Measurements from ENCODE around the gene TUBA4B.
A peak's percentile ranks its signal among the peaks of the same experiment; 100 is the strongest.

The TUBA4B gene

DNA sequence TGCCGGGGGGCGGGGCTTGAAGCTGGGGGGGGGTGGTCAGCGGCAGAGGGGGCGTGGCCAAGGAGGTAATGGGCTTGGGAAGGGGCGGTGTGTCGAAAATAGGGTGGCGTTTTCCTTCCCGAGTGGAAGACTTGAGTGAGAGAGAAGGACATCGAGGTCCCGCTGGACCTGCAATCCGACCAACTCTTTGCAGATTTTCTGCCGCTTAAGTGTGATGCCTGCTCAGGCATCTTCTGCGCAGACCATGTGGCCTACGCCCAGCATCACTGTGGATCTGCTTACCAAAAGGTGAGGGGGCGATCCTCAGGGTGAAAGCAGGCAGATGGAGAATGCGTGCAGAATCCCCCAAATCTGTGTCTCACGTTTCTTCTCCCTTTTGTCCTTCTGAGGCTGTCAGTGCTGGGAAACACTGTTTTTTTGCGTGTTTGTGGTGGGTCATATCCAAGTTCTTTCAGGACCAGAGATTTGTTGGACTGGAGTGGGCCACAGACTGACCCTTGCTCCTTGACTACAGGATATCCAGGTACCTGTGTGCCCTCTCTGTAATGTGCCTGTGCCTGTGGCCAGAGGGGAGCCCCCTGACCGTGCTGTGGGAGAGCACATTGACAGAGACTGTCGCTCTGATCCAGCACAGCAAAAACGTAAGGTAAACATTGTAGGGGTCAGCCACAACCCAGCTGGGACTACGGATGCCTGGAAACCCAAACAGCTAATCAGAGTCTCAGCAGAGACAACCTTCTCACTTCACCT, 45.7 kb upstream of the TUBA4B start:
- no peak for DNase-seq
- peaks cover 0 to 25% (median 4%) of the 10 kb centered on the region in 4 experiments for H3K36me3 ChIP-seq (ENCODE audit: control insufficient read depth in 4 of 4, insufficient read depth in 4 of 4, low read length in 3 of 4)
- H3K27me3 ChIP-seq (replicated peaks in 2 of 5; ENCODE audit: control insufficient read depth in 4 of 5, insufficient read depth in 5 of 5, low read length in 4 of 5) = no peaks in the 10 kb centered on the region
- CTCF ChIA-PET = interaction anchor here (0.6 to 17.2 kb wide), 11 partner anchors 11 to 88 kb away, joined by 3 to 238 read pairs (median 4); partner anchors contain the start of genes ABCB6, CNPPD1, NHEJ1 and SLC23A3
- peak overlapping the region; percentile 34 to 89 for H3K27ac ChIP-seq (ENCODE audit: insufficient read depth in 1 of 2, low read depth in 1 of 2, low read length in 2 of 2, poor library complexity in 1 of 2, severe bottlenecking in 2 of 2)
- H3K9me3 ChIP-seq (ENCODE audit: control extremely low read depth in 1 of 5, control insufficient read depth in 4 of 5, insufficient read depth in 2 of 5, low read depth in 1 of 5, low read length in 4 of 5) = no peaks in the 10 kb centered on the region
- POLR2A ChIA-PET = interaction anchor here (1.3 to 1.8 kb wide), 2 partner anchors 22 to 36 kb away, joined by 4 to 6 read pairs; partner anchors contain the start of genes ANKZF1 and ATG9A
- peaks cover 23 to 52% (median 51%) of the 10 kb centered on the region in 4 experiments for H3K4me1 ChIP-seq (ENCODE audit: control extremely low read depth in 1 of 4, control insufficient read depth in 4 of 4, insufficient read depth in 4 of 4, low read length in 3 of 4)
- 25% methylated on average over 17 of the region's 22 CpGs for WGBS (ENCODE audit: insufficient coverage)
- peak overlapping the region in 6 of 7 experiments; percentile 61 to 90 (median 76) for H3K4me3 ChIP-seq (ENCODE audit: control insufficient read depth in 1 of 7, extremely low read depth in 1 of 7, insufficient read depth in 4 of 7, low read depth in 2 of 7, low read length in 6 of 7)

DNA sequence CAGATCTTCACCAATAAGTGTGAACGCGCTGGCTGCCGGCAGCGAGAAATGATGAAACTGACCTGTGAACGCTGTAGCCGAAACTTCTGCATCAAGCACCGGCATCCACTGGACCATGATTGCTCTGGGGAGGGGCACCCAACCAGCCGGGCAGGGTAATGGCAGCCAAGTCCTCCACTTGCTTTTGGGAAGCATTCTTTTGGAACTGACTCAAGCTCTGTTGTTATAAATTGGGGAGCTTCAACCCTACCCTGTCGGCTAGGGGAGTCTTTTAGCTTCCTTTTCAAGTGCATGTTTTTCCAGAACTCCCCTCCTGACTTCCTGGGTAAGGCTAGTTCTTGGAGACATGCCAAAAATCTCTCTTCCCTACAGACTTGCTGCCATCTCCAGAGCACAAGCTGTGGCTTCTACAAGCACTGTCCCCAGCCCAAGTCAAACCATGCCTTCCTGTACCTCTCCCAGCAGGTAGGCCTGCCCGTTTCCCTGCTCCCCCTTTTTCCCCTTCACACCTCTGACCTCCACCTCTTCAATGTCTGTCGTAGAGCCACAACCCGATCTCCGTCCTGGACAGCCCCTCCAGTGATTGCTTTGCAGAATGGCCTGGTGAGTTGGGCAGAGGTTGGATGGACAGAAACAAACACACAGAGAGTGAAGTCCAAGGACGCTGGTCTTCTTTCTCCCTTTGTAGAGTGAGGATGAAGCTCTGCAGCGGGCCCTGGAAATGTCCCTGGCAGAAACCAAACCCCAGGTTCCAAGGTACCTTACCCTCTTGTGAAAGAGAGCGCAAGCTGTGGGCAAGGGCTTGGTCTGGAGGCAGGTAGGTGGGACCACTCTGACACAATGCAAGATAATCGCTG, 44.9 kb upstream of the TUBA4B start:
- no peak for DNase-seq
- WGBS (ENCODE audit: insufficient coverage) = 81% methylated on average over 11 of the region's 17 CpGs
- POLR2A ChIA-PET = no interaction called here
- no peaks in the 10 kb centered on the region for H3K27me3 ChIP-seq (replicated peaks in 2 of 5; ENCODE audit: control insufficient read depth in 4 of 5, insufficient read depth in 5 of 5, low read length in 4 of 5)
- peak overlapping the region in 1 of 2 experiments; percentile 69 for H3K27ac ChIP-seq (ENCODE audit: insufficient read depth in 1 of 2, low read depth in 1 of 2, low read length in 2 of 2, poor library complexity in 1 of 2, severe bottlenecking in 2 of 2)
- H3K4me3 ChIP-seq (ENCODE audit: control insufficient read depth in 1 of 7, extremely low read depth in 1 of 7, insufficient read depth in 4 of 7, low read depth in 2 of 7, low read length in 6 of 7) = peak overlapping the region in 6 of 7 experiments; percentile 33 to 90 (median 76)
- H3K4me1 ChIP-seq (ENCODE audit: control extremely low read depth in 1 of 4, control insufficient read depth in 4 of 4, insufficient read depth in 4 of 4, low read length in 3 of 4) = peaks cover 23 to 52% (median 51%) of the 10 kb centered on the region in 4 experiments
- peaks cover 2 to 25% (median 6%) of the 10 kb centered on the region in 4 experiments for H3K36me3 ChIP-seq (ENCODE audit: control insufficient read depth in 4 of 4, insufficient read depth in 4 of 4, low read length in 3 of 4)
- CTCF ChIA-PET = interaction anchor here (0.9 to 17.2 kb wide), 11 partner anchors 9 to 87 kb away, joined by 3 to 238 read pairs (median 4); partner anchors contain the start of genes ABCB6, CNPPD1, NHEJ1 and SLC23A3
- H3K9me3 ChIP-seq (ENCODE audit: control extremely low read depth in 1 of 5, control insufficient read depth in 4 of 5, insufficient read depth in 2 of 5, low read depth in 1 of 5, low read length in 4 of 5) = no peaks in the 10 kb centered on the region

DNA sequence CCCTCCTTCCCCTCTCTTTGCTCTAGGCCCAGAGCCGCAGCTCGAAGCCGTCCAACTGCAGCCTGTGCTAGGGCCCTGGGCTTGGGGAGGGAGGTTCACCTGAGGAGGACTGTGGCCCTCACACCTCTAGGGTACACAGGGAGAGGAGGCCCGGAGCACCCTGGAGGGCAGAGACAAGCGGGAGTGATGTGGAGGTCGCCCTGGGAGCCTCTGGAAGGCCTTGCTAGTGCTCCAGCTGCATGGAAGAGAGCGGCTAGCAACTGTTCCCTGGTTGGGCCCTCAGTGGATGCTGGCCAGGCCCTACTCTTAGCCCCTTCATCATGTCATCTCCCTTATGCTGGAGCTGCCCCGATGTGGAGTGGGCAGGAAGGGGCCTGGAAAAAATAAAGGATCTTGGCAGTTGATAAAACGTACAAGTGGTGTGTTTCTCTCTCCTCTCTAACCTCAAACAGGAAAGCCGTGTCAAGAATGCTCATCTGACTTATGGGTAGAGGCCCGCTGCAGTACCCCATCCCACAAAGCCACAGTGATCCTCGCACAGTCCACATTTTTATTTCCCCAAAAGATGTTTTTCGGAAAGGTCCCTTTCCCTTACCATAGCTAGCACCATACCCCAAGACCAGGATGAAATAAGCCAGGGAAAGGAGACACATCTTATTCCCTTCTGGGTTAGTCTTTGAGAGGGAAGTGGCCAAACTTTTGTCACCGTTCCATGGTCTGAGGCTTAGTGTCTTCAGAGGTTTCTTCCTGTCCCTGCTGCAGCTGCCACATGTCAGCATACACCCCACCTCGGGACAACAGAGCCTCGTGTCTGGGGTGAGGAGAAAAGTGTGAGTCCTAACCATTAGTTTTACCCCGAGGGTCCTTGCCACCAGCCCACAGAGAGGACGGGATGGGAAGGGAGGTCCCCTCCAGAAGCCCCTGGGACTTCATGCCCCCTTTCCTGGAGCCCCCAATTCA, 43.5 kb upstream of the TUBA4B start:
- H3K4me3 ChIP-seq (ENCODE audit: control insufficient read depth in 1 of 7, extremely low read depth in 1 of 7, insufficient read depth in 4 of 7, low read depth in 2 of 7, low read length in 6 of 7) = peak overlapping the region in 3 of 7 experiments; percentile 31 to 53 (median 32)
- POLR2A ChIA-PET = interaction anchor here (0.6 kb wide), 1 partner anchor 38 kb away, joined by 3 read pairs; no protein-coding TSS in a partner anchor
- peak; percentile 28 to 64 (median 43) for DNase-seq
- peak overlapping the region; percentile 62 to 69 for H3K27ac ChIP-seq (ENCODE audit: insufficient read depth in 1 of 2, low read depth in 1 of 2, low read length in 2 of 2, poor library complexity in 1 of 2, severe bottlenecking in 2 of 2)
- peaks cover 2 to 25% (median 14%) of the 10 kb centered on the region in 4 experiments for H3K36me3 ChIP-seq (ENCODE audit: control insufficient read depth in 4 of 4, insufficient read depth in 4 of 4, low read length in 3 of 4)
- CTCF ChIA-PET = interaction anchor here (0.8 to 17.2 kb wide), 7 partner anchors 8 to 51 kb away, joined by 3 to 238 read pairs (median 12); partner anchors contain the start of genes ABCB6, CNPPD1, NHEJ1 and SLC23A3
- H3K4me1 ChIP-seq (ENCODE audit: control extremely low read depth in 1 of 4, control insufficient read depth in 4 of 4, insufficient read depth in 4 of 4, low read length in 3 of 4) = peaks cover 23 to 52% (median 51%) of the 10 kb centered on the region in 4 experiments
- 8% methylated on average over 8 of the region's 18 CpGs for WGBS (ENCODE audit: insufficient coverage)
- H3K9me3 ChIP-seq (ENCODE audit: control extremely low read depth in 1 of 5, control insufficient read depth in 4 of 5, insufficient read depth in 2 of 5, low read depth in 1 of 5, low read length in 4 of 5) = no peaks in the 10 kb centered on the region
- no peaks in the 10 kb centered on the region for H3K27me3 ChIP-seq (replicated peaks in 2 of 5; ENCODE audit: control insufficient read depth in 4 of 5, insufficient read depth in 5 of 5, low read length in 4 of 5)

DNA sequence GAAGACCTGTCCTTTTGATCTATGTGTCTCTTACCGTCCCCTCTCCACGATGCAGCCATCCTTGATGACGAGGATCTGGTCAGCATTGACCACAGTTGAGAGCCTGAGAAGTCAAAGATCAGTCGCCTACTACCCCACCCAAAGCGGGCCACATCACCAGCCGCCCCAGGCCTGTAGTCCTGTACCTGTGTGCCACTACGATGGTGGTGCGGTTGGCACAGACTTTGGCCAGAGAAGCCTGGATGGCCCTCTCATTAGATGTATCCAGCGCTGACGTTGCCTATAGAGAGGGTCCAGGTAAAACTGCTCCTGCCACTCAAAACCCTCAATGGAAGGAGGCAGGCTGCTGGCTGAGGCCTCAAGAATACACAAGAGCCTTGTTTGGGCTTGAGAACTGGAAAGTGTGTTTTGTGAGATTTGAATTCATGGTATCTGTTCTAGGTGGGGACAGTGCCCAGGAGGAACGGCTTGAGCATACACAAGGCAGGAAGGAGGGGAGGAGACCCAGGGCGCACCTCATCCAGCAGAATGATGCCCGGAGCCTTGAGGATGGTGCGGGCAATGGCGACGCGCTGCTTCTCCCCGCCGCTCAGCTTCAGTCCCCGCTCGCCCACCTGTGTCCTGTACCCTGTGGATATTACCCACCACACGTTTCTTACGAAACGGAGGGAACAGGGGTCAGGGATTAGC, 42.7 kb upstream of the TUBA4B start:
- Histone ChIP-seq H3K4me3 (ENCODE audit: control insufficient read depth in 1 of 7, extremely low read depth in 1 of 7, insufficient read depth in 4 of 7, low read depth in 2 of 7, low read length in 6 of 7) (peak overlapping the region in 2 of 7 experiments; percentile 5 to 16), H3K36me3 (ENCODE audit: control insufficient read depth in 4 of 4, insufficient read depth in 4 of 4, low read length in 3 of 4) (peaks cover 2 to 25% (median 14%) of the 10 kb centered on the region in 4 experiments), H3K27me3 (replicated peaks in 2 of 5; ENCODE audit: control insufficient read depth in 4 of 5, insufficient read depth in 5 of 5, low read length in 4 of 5) (no peaks in the 10 kb centered on the region), H3K27ac (ENCODE audit: insufficient read depth in 1 of 2, low read depth in 1 of 2, low read length in 2 of 2, poor library complexity in 1 of 2, severe bottlenecking in 2 of 2) (peak overlapping the region in 1 of 2 experiments; percentile 69), H3K4me1 (ENCODE audit: control extremely low read depth in 1 of 4, control insufficient read depth in 4 of 4, insufficient read depth in 4 of 4, low read length in 3 of 4) (peaks cover 23 to 52% (median 51%) of the 10 kb centered on the region in 4 experiments), H3K9me3 (ENCODE audit: control extremely low read depth in 1 of 5, control insufficient read depth in 4 of 5, insufficient read depth in 2 of 5, low read depth in 1 of 5, low read length in 4 of 5) (no peaks in the 10 kb centered on the region)
- ChIA-PET POLR2A (interaction anchor here (0.6 kb wide), 1 partner anchor 39 kb away, joined by 3 read pairs; no protein-coding TSS in a partner anchor), CTCF (interaction anchor here (1.5 to 17.2 kb wide), 6 partner anchors 8 to 56 kb away, joined by 4 to 238 read pairs (median 56); partner anchors contain the start of genes ABCB6, CNPPD1, NHEJ1 and SLC23A3)
- 95% methylated on average over 22 of the region's 24 CpGs for WGBS (ENCODE audit: insufficient coverage)
- no peak for DNase-seq

DNA sequence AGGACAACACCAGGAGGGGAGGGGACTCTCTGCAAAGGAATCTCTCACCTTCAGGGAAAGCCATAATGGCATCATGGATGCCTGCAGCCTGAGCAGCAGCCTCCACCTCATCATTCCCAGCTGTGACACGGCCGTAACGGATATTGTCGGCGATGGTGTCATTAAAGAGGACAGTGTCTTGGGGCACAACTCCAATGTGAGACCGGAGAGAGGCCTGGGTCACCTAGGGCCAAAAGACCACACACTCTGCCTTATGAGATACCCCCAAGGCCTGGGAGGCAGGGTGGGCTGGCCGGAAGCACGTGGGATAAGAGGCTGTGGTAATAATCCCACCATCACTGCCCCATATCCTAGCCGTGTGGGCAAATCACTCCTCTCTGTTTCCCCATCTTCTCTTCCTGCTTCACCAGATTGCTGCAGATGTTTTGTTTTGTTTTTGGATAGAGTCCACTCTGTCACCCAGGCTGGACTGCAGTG, 42.1 kb upstream of the TUBA4B start:
- Histone ChIP-seq H3K4me3 (ENCODE audit: control insufficient read depth in 1 of 7, extremely low read depth in 1 of 7, insufficient read depth in 4 of 7, low read depth in 2 of 7, low read length in 6 of 7) (peak overlapping the region in 1 of 7 experiments; percentile 16), H3K27ac (ENCODE audit: insufficient read depth in 1 of 2, low read depth in 1 of 2, low read length in 2 of 2, poor library complexity in 1 of 2, severe bottlenecking in 2 of 2) (no peak overlapping the region), H3K27me3 (replicated peaks in 2 of 5; ENCODE audit: control insufficient read depth in 4 of 5, insufficient read depth in 5 of 5, low read length in 4 of 5) (no peaks in the 10 kb centered on the region), H3K36me3 (ENCODE audit: control insufficient read depth in 4 of 4, insufficient read depth in 4 of 4, low read length in 3 of 4) (peaks cover 2 to 25% (median 14%) of the 10 kb centered on the region in 4 experiments), H3K9me3 (ENCODE audit: control extremely low read depth in 1 of 5, control insufficient read depth in 4 of 5, insufficient read depth in 2 of 5, low read depth in 1 of 5, low read length in 4 of 5) (no peaks in the 10 kb centered on the region), H3K4me1 (ENCODE audit: control extremely low read depth in 1 of 4, control insufficient read depth in 4 of 4, insufficient read depth in 4 of 4, low read length in 3 of 4) (peaks cover 23 to 49% (median 49%) of the 10 kb centered on the region in 4 experiments)
- POLR2A ChIA-PET = no interaction called here
- CTCF ChIA-PET = interaction anchor here (0.8 to 17.2 kb wide), 11 partner anchors 8 to 85 kb away, joined by 3 to 238 read pairs (median 5); partner anchors contain the start of genes CNPPD1, NHEJ1, SLC23A3 and TUBA4B
- DNase-seq = no peak
- WGBS (ENCODE audit: insufficient coverage) = 100% methylated on average over 6 of the region's 9 CpGs
